Fibroblast of lung (primary cell): ENCODE data around the gene ZNF638.

Source experiments
- EZH2 ChIP-seq: IDR thresholded peaks from 2 replicates; pipeline ENCODE4 v1.5.1; 2012; ENCODE audit warnings: low read length, control low read depth, mild to moderate bottlenecking; ENCODE audit errors: missing control alignments
- TF ChIP-seq, protein P1 (sequence below), 2 donors: IDR thresholded peaks in 1 of 2; conservative IDR thresholded peaks in 1 of 2; 1 replicate in 1 of 2; 2 replicates in 1 of 2; pipeline ENCODE4 v1.5.1; 2011 to 2012; ENCODE audit warnings: low read length in 2 of 2, control low read depth in 1 of 2, inconsistent platforms in 1 of 2, low read depth in 1 of 2, mild to moderate bottlenecking in 1 of 2

- TF ChIP-seq, protein P1, sequence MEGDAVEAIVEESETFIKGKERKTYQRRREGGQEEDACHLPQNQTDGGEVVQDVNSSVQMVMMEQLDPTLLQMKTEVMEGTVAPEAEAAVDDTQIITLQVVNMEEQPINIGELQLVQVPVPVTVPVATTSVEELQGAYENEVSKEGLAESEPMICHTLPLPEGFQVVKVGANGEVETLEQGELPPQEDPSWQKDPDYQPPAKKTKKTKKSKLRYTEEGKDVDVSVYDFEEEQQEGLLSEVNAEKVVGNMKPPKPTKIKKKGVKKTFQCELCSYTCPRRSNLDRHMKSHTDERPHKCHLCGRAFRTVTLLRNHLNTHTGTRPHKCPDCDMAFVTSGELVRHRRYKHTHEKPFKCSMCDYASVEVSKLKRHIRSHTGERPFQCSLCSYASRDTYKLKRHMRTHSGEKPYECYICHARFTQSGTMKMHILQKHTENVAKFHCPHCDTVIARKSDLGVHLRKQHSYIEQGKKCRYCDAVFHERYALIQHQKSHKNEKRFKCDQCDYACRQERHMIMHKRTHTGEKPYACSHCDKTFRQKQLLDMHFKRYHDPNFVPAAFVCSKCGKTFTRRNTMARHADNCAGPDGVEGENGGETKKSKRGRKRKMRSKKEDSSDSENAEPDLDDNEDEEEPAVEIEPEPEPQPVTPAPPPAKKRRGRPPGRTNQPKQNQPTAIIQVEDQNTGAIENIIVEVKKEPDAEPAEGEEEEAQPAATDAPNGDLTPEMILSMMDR (conservative IDR thresholded peaks at IDR 0.05 in 1 of 2, IDR thresholded peaks at IDR 0.05 in 1 of 2; ENCODE audit: low read depth in 1 of 2, low read length in 2 of 2), result no peak
- no peak for TF ChIP-seq EZH2
Observed at GRCh38 chr2:71477231-71477691, 145.7 kb downstream of the ZNF638 start.
